Cardiac septum (tissue), 1 donor: ENCODE results near the gene LDHA. TPM values are rescaled to one million over a fixed set of nuclear protein-coding genes. Genes with fewer than 3 reads are reported as not detected.

Experiments used
- DNase-seq: peaks from one replicate; pipeline ENCODE4 v3.0.0-alpha.2; 2020; ENCODE audit warnings: low spot score
- intact Hi-C: fragments of 100-400 bp; cut with DNase I; formaldehyde crosslinking; loops from one replicate; pipeline ENCODE4 v1.14.0; 2022
- microRNA-seq: library from miRNA; unstranded; fragments of <30 nt; microRNA quantifications from one replicate; pipeline ENCODE4 v1.2.0, GENCODE V29; 2020
- total RNA-seq: library from RNA; stranded (reverse); fragmentation: NEBNext Ultra II Directional; extraction: Animal tissue kit (Norgen Biotek cat#: 25700); gene quantifications from one replicate; pipeline ENCODE4 v1.2.1, GENCODE V29; 2021
- donor health status: DM: no; HTN: no; CAD: no.

The LDHA gene
- total RNA-seq, 1 donor from 2014 or later: 329 TPM

- intact Hi-C loops: no loop called here
These were observed 63.1 kb downstream of the LDHA start for GRCh38 chr11:18457450-18457849.

More at GRCh38 chr11:18457450-18457849, 63.1 kb downstream of the LDHA start:
- no peak for DNase-seq

Small RNAs within 50 kb of the gene (microRNA-seq; reads per million reads assigned to microRNA genes)
- not detected for gene MIR3159

Other genes with a start within 250 kb of the LDHA start
- not detected for gene MRGPRX4, start 221.7 kb upstream of the LDHA start, total RNA-seq
- not detected for gene SAA4, start 157.8 kb upstream of the LDHA start, total RNA-seq
- gene SAA2, start 145.9 kb upstream of the LDHA start, total RNA-seq: 0.48 TPM
- 1.5 TPM for gene SAA1, start 128.3 kb upstream of the LDHA start, total RNA-seq
- gene HPS5, start 72.4 kb upstream of the LDHA start, total RNA-seq: 11.2 TPM
- gene GTF2H1, start 72.0 kb upstream of the LDHA start, total RNA-seq: 23.6 TPM
- gene LDHC, start 17.8 kb downstream of the LDHA start, total RNA-seq: 1.2 TPM
- not detected for gene LDHAL6A, start 61.3 kb downstream of the LDHA start, total RNA-seq
- 62.8 TPM for gene TSG101, start 132.4 kb downstream of the LDHA start, total RNA-seq
- 16.6 TPM for gene UEVLD, start 194.2 kb downstream of the LDHA start, total RNA-seq
- gene MISFA, start 205.2 kb downstream of the LDHA start, total RNA-seq: 6.4 TPM
- gene SPTY2D1, start 239.8 kb downstream of the LDHA start, total RNA-seq: 9.8 TPM